Stimulated activated CD4-positive, alpha-beta T cell treated with anti-CD3 and anti-CD28 coated beads, Interleukin-1b, Interleukin-23, amount 100 ng/mL, for 4 hours (primary cell): ENCODE measurements around the gene RND1.

Source experiments
- DNase-seq, 2 donors: peaks; one replicate each; pipeline ENCODE4 v3.0.0-alpha.2; 2020; ENCODE audit warnings: low read depth in 2 of 2

Gene RND1

GRCh38 chr12:48827513-48828096 lies 38.1 kb downstream of the RND1 start:
- no peak for DNase-seq

- no peak for DNase-seq
Measured at GRCh38 chr12:48827026-48827425, 38.6 kb downstream of the RND1 start.

- DNase-seq = no peak
Measured at GRCh38 chr12:48826209-48826855, 39.3 kb downstream of the RND1 start.

- DNase-seq = no peak
Measured at GRCh38 chr12:48824905-48825304, 40.8 kb downstream of the RND1 start.

GRCh38 chr12:48824112-48824511 lies 41.6 kb downstream of the RND1 start:
- no peak for DNase-seq

GRCh38 chr12:48823281-48823680 lies 42.4 kb downstream of the RND1 start:
- no peak for DNase-seq

GRCh38 chr12:48822711-48823110 lies 43.0 kb downstream of the RND1 start:
- no peak for DNase-seq

- no peak for DNase-seq
Measured at GRCh38 chr12:48822139-48822538, 43.5 kb downstream of the RND1 start.

GRCh38 chr12:48819986-48820725 lies 45.5 kb downstream of the RND1 start:
- DNase-seq = no peak

- DNase-seq = peak in 1 of 2 donors; percentile 32
Measured at GRCh38 chr12:48818831-48819590, 46.7 kb downstream of the RND1 start.

GRCh38 chr12:48817873-48818830 lies 47.5 kb downstream of the RND1 start, which contains the start of gene CACNB3:
TSS of gene CACNB3 (plus strand) at chr12:48818496. CDS start at chr12:48818930, 434 bp downstream.
- peak; percentile 68 to 71 for DNase-seq

- DNase-seq = no peak
Measured at GRCh38 chr12:48816143-48816854, 49.4 kb downstream of the RND1 start.

GRCh38 chr12:48815126-48816110 lies 50.3 kb downstream of the RND1 start:
- peak in 1 of 2 donors; percentile 24 for DNase-seq

GRCh38 chr12:48814262-48815125 lies 51.2 kb downstream of the RND1 start:
- DNase-seq = peak; percentile 50 to 77

GRCh38 chr12:48813465-48814261 lies 52.0 kb downstream of the RND1 start:
- DNase-seq = no peak

- DNase-seq = no peak
Measured at GRCh38 chr12:48812389-48812788, 53.3 kb downstream of the RND1 start.

GRCh38 chr12:48811437-48812090 lies 54.1 kb downstream of the RND1 start:
- no peak for DNase-seq
